ENCODE measurements around the gene MATN1. TPM values are rescaled to one million over a fixed set of nuclear protein-coding genes. Genes with fewer than 3 reads are reported as not detected.

Gene MATN1
- total RNA-seq, 2 experiments from 2014 or later, result 0.28 to 0.42 TPM

GRCh38 chr1:30758785-30759380, 35.5 kb upstream of the MATN1 start:
- peaks cover 96% of the 10 kb centered on the region for H3K4me1 ChIP-seq (ENCODE audit: insufficient read depth, low read length, poor library complexity, severe bottlenecking)
- H3K36me3 ChIP-seq (ENCODE audit: insufficient read depth, low read length), result no peaks in the 10 kb centered on the region
- H2AFZ ChIP-seq (ENCODE audit: low read length), result no peak overlapping the region
- intact Hi-C loops (cut with micrococcal nuclease; ENCODE audit: unreplicated experiment), result no loop called here
- no peaks in the 10 kb centered on the region for H3K9me3 ChIP-seq (ENCODE audit: low read length)
- peak overlapping the region; percentile 91 for H3K4me2 ChIP-seq (ENCODE audit: low read length)
- no peak overlapping the region for H3K4me3 ChIP-seq (ENCODE audit: low read depth, low read length, poor library complexity, severe bottlenecking)
- peak; percentile 63 for DNase-seq (ENCODE audit: low spot score)
- POLR2A ChIA-PET, result interaction anchor here (1.1 to 2.2 kb wide), 3 partner anchors 10 to 21 kb away, joined by 9 to 15 read pairs (median 12); no protein-coding TSS in a partner anchor
- H3K27ac ChIP-seq (ENCODE audit: low read depth, low read length, poor library complexity, severe bottlenecking), result peak overlapping the region; percentile 35
- CTCF ChIA-PET (ENCODE audit: unreplicated experiment), result interaction anchor here (1.8 kb wide), 1 partner anchor 21 kb away, joined by 4 read pairs; no protein-coding TSS in a partner anchor
- no peak for TF ChIP-seq EZH2phosphoT487 (IDR thresholded peaks at IDR 0.05; ENCODE audit: borderline replicate concordance, low read depth, low read length)
- TF ChIP-seq CTCF (conservative IDR thresholded peaks at IDR 0.05; ENCODE audit: low read length), result no peak
- no TSS peak for BruUV-seq (replicated peaks)
- H3K9me2 ChIP-seq (ENCODE audit: insufficient read depth, low read length), result no peaks in the 10 kb centered on the region
- no peaks in the 10 kb centered on the region for H3K79me2 ChIP-seq (ENCODE audit: insufficient read depth, low read depth, low read length)
- H4K20me1 ChIP-seq (ENCODE audit: insufficient read depth, low read length), result peaks cover 9% of the 10 kb centered on the region

- H3K27ac ChIP-seq (ENCODE audit: low read depth, low read length, poor library complexity, severe bottlenecking), result no peak overlapping the region
- no peaks in the 10 kb centered on the region for H3K9me3 ChIP-seq (ENCODE audit: low read length)
- no peaks in the 10 kb centered on the region for H3K79me2 ChIP-seq (ENCODE audit: insufficient read depth, low read depth, low read length)
- BruUV-seq (replicated peaks), result no TSS peak
- H3K4me1 ChIP-seq (ENCODE audit: insufficient read depth, low read length, poor library complexity, severe bottlenecking), result peaks cover 99% of the 10 kb centered on the region
- H3K4me2 ChIP-seq (ENCODE audit: low read length), result peak overlapping the region; percentile 91
- DNase-seq (ENCODE audit: low spot score), result no peak
- peaks cover 9% of the 10 kb centered on the region for H4K20me1 ChIP-seq (ENCODE audit: insufficient read depth, low read length)
- H2AFZ ChIP-seq (ENCODE audit: low read length), result no peak overlapping the region
- CTCF ChIA-PET (ENCODE audit: unreplicated experiment), result interaction anchor here (0.7 to 1.8 kb wide), 3 partner anchors 14 to 28 kb away, joined by 4 to 5 read pairs (median 4); no protein-coding TSS in a partner anchor
- no peaks in the 10 kb centered on the region for H3K36me3 ChIP-seq (ENCODE audit: insufficient read depth, low read length)
- TF ChIP-seq EZH2phosphoT487 (IDR thresholded peaks at IDR 0.05; ENCODE audit: borderline replicate concordance, low read depth, low read length) (no peak), CTCF (conservative IDR thresholded peaks at IDR 0.05; ENCODE audit: low read length) (no peak)
- no peaks in the 10 kb centered on the region for H3K9me2 ChIP-seq (ENCODE audit: insufficient read depth, low read length)
- POLR2A ChIA-PET, result interaction anchor here (0.6 to 2.2 kb wide), 5 partner anchors 9 to 1924 kb away, joined by 3 to 15 read pairs (median 9); no protein-coding TSS in a partner anchor
- intact Hi-C loops (cut with micrococcal nuclease; ENCODE audit: unreplicated experiment), result no loop called here
- H3K4me3 ChIP-seq (ENCODE audit: low read depth, low read length, poor library complexity, severe bottlenecking), result peak overlapping the region; percentile 69
These were observed 34.8 kb upstream of the MATN1 start for GRCh38 chr1:30758121-30758688.

Data from OCI-LY7 (cell line).